Stomach (tissue), 9 donors: Measurements from ENCODE around the gene DNAJB4. TPM values are rescaled to one million over a fixed set of nuclear protein-coding genes. Genes with fewer than 3 reads are reported as not detected.

Source experiments
- DNase-seq, 2 donors: peaks; one replicate each; pipeline versions ENCODE4 v3.0.0 to v3.0.0-alpha.2; 2013 to 2019
- H3K27ac ChIP-seq, 5 donors: fragments of 200-600 bp in 4 of 5; sonication (generic) in 4 of 5; one replicate each; pipeline ENCODE4 v1.5.1; 2013 to 2019; ENCODE audit warnings: mild to moderate bottlenecking in 1 of 5, moderate library complexity in 1 of 5
- H3K27me3 ChIP-seq, 3 donors: fragments of 200-600 bp; sonication (generic); one replicate each; pipeline ENCODE4 v1.5.1; 2017 to 2019; ENCODE audit warnings: mixed run types in 1 of 3
- H3K36me3 ChIP-seq, 4 donors: fragments of 200-600 bp; sonication (generic); 1 replicate in 3 of 4; 2 replicates in 1 of 4; pipeline ENCODE4 v1.5.1; 2016 to 2019
- H3K4me1 ChIP-seq, 4 donors: fragments of 200-600 bp; sonication (generic); one replicate each; pipeline ENCODE4 v1.5.1; 2016 to 2019
- H3K4me3 ChIP-seq, 4 donors: fragments of 200-600 bp; sonication (generic) in 3 of 4; one replicate each; pipeline ENCODE4 v1.5.1; 2016 to 2019; ENCODE audit warnings: mild to moderate bottlenecking in 1 of 4
- H3K9me3 ChIP-seq, 4 donors: fragments of 200-600 bp; sonication (generic); one replicate each; pipeline ENCODE4 v1.5.1; 2016 to 2019
- CTCF ChIP-seq, 7 experiments: fragments of 450-650 bp in 4 of 7; fragments of 200-600 bp in 3 of 7; sonication (generic) in 3 of 7; IDR thresholded peaks; one replicate each; pipeline ENCODE4 v1.5.1; 2016 to 2019; ENCODE audit warnings: antibody characterized with exemption in 7 of 7, control low read depth in 2 of 7, mild to moderate bottlenecking in 1 of 7
- EP300 ChIP-seq: sonication (generic); formaldehyde crosslinking; IDR thresholded peaks from one replicate; pipeline ENCODE4 v1.6.1; 2017; ENCODE audit warnings: antibody characterized with exemption
- POLR2A ChIP-seq, 4 donors: fragments of 450-650 bp; IDR thresholded peaks; one replicate each; pipeline ENCODE4 v1.6.1; 2016; ENCODE audit warnings: antibody characterized with exemption in 4 of 4, control low read depth in 2 of 4, mild to moderate bottlenecking in 1 of 4, moderate library complexity in 1 of 4
- POLR2AphosphoS5 ChIP-seq, 3 donors: sonication (generic); formaldehyde crosslinking; IDR thresholded peaks; one replicate each; pipeline ENCODE4 v1.6.1; 2016; ENCODE audit warnings: antibody characterized with exemption in 3 of 3
- WGBS, 5 donors: extraction: QIAGEN DNeasy Blood & Tissue Kit in 3 of 5; methylation state at CpG; one replicate each; pipeline versions ENCODE4 v1.1.5 to v1.1.7; 2013 to 2018; 5-methylcytosine and 5-hydroxymethylcytosine counted together
- intact Hi-C: fragments of 100-400 bp; cut with DNase I; formaldehyde crosslinking; loops from one replicate; pipeline ENCODE4 v1.15.1; 2023; ENCODE audit warnings: low total_unique reads
- polyA plus RNA-seq, 3 donors: library from polyadenylated mRNA; stranded (reverse); fragments of 200-250 nt; gene quantifications; one replicate each; pipeline ENCODE4 v1.2.3, GENCODE V29; 2013
- total RNA-seq, 5 donors: library from RNA; depleted of rRNA; stranded (reverse); fragments of >200 nt; gene quantifications; one replicate each; pipeline versions ENCODE4 v1.1.0 to v1.2.3, GENCODE V29; 2014 to 2016
- donor health status: healthy with polysubstance abuse.
- donor health status: Bipolar disorder and iron deficiency.
- donor health status: healthy.

Gene DNAJB4
- total and polyA plus RNA-seq, 8 donors, result 7.2 to 65.7 (median 14.3) TPM

- intact Hi-C loops, result no loop called here
- no peaks in the 10 kb centered on the region for H3K36me3 ChIP-seq
- TF ChIP-seq POLR2AphosphoS5 (IDR thresholded peaks at IDR 0.05) (peak; percentile 78 to 86 (median 78)), CTCF (IDR thresholded peaks at IDR 0.05) (no peak)
- H3K9me3 ChIP-seq, result no peaks in the 10 kb centered on the region
- H3K27me3 ChIP-seq, result no peaks in the 10 kb centered on the region
- H3K4me3 ChIP-seq, result peak overlapping the region; percentile 53 to 55 (median 54)
- DNase-seq, result peak in 1 of 2 donors; percentile 92
- H3K27ac ChIP-seq, result peak overlapping the region in 4 of 5 donors; percentile 84 to 93 (median 90)
- H3K4me1 ChIP-seq, result peaks cover 5 to 57% (median 31%) of the 10 kb centered on the region in 4 donors
- 0 to 10% (median 3%) methylated on average over 1 of the region's 1 CpG for WGBS, 5 donors
These were observed 1.0 kb downstream of the DNAJB4 start for GRCh38 chr1:78005755-78006154.

GRCh38 chr1:78006521-78006920, 1.8 kb downstream of the DNAJB4 start:
- no peak for TF ChIP-seq POLR2A (IDR thresholded peaks at IDR 0.05)
- no peak for TF ChIP-seq CTCF (IDR thresholded peaks at IDR 0.05)
- TF ChIP-seq POLR2AphosphoS5 (IDR thresholded peaks at IDR 0.05), result no peak
- TF ChIP-seq EP300, result no peak
- DNase-seq, result no peak
- H3K27ac ChIP-seq, result peak overlapping the region in 4 of 5 donors; percentile 84 to 93 (median 90)
- H3K4me3 ChIP-seq, result peak overlapping the region; percentile 53 to 55 (median 54)
- H3K9me3 ChIP-seq, result no peaks in the 10 kb centered on the region
- H3K4me1 ChIP-seq, result peaks cover 5 to 61% (median 32%) of the 10 kb centered on the region in 4 donors
- no peaks in the 10 kb centered on the region for H3K27me3 ChIP-seq
- no peaks in the 10 kb centered on the region for H3K36me3 ChIP-seq
- intact Hi-C loops, result no loop called here

- Histone ChIP-seq H3K9me3 (no peaks in the 10 kb centered on the region), H3K27me3 (no peaks in the 10 kb centered on the region), H3K4me3 (peak overlapping the region; percentile 7 to 55 (median 54)), H3K36me3 (peaks cover 0 to 1% (median under 1%) of the 10 kb centered on the region in 4 donors), H3K27ac (peak overlapping the region in 1 of 5 donors; percentile 4), H3K4me1 (peaks cover 5 to 61% (median 32%) of the 10 kb centered on the region in 4 donors)
- TF ChIP-seq CTCF (IDR thresholded peaks at IDR 0.05), result no peak
- TF ChIP-seq POLR2AphosphoS5 (IDR thresholded peaks at IDR 0.05), result no peak
- intact Hi-C loops, result no loop called here
- WGBS, 5 donors, result 82 to 94% (median 88%) methylated on average over 4 of the region's 4 CpGs
- no peak for DNase-seq
These were observed 3.1 kb downstream of the DNAJB4 start for GRCh38 chr1:78007677-78008341.

- Histone ChIP-seq H3K4me3 (peak overlapping the region in 2 of 4 donors; percentile 2 to 53), H3K4me1 (peaks cover 0 to 56% (median 22%) of the 10 kb centered on the region in 4 donors), H3K27ac (no peak overlapping the region)
These were observed 4.5 kb downstream of the DNAJB4 start for GRCh38 chr1:78009276-78009675.

More at GRCh38 chr1:78009276-78009675, 4.5 kb downstream of the DNAJB4 start:
- TF ChIP-seq POLR2AphosphoS5 (IDR thresholded peaks at IDR 0.05) (no peak), EP300 (no peak), CTCF (IDR thresholded peaks at IDR 0.05) (no peak)
- no peaks in the 10 kb centered on the region for H3K9me3 ChIP-seq
- DNase-seq, result no peak
- H3K36me3 ChIP-seq, result peaks cover 2 to 16% (median 15%) of the 10 kb centered on the region in 4 donors
- intact Hi-C loops, result no loop called here
- WGBS, 5 donors, result 90 to 94% (median 90%) methylated on average over 3 of the region's 3 CpGs
- H3K27me3 ChIP-seq, result no peaks in the 10 kb centered on the region
